ENCODE results near the gene DNAJC4. TPM values are rescaled to one million over a fixed set of nuclear protein-coding genes. Genes with fewer than 3 reads are reported as not detected.

Gene DNAJC4
- total RNA-seq, 1 experiment from 2014 or later: 19.5 TPM

DNA sequence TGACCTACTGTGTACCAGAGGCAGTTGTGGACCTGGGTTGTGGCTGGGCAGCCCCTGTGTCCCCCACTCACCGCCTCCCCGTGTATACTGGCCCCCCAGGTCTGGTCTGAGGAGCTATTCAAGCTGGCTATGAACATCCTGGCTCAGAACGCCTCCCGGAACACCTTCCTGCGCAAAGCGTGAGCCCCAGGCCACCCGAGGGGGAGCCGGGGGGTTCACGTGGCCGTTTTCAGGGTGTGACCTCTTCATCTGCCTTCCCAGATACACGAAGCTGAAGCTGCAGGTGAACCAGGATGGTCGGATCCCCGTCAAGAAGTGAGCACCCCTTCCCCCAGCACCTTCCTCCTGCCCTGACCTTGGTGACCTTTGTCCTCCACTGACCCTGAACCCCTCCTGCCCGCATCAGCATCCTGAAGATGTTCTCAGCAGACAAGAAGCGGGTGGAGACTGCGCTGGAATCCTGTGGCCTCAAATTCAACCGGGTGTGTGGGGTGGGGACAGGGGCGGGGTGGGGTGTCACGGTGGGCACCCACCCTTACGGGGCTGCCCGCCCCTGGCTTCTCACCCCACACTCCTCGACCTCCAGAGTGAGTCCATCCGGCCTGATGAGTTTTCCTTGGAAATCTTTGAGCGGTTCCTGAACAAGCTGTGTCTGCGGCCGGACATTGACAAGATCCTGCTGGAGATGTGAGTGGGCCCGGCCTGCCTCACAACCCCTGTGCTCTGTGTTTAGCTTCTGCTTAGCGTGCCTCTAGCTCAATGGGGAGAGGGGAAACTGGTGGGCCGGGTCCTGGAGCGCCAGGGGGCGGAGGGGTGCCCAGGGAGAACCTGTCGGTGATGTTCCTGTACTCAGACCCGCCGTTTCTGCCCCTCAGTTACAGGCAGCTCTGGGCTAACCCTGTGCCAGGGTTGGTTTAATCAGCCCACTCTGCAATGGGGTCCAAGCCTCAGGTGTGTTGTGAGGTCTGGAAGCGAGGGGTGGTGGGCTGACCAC is 25.1 kb downstream of the DNAJC4 start:
- intact Hi-C loops (cut with micrococcal nuclease): no loop called here
- ChIA-PET POLR2A (interaction anchor here (1.6 to 3.1 kb wide), 2 partner anchors 10 to 14 kb away, joined by 5 to 10 read pairs; no protein-coding TSS in a partner anchor), CTCF (interaction anchor here (1.8 to 2.5 kb wide), 2 partner anchors 45 to 48 kb away, joined by 7 read pairs; no protein-coding TSS in a partner anchor)
- H3K27me3 Mint-ChIP-seq (ENCODE audit: insufficient read depth, unreplicated experiment): no peaks in the 10 kb centered on the region
- H3K4me1 Mint-ChIP-seq (ENCODE audit: insufficient read depth, unreplicated experiment): peaks cover 6% of the 10 kb centered on the region
- BruUV-seq (replicated peaks): no TSS peak
- H3K4me3 Mint-ChIP-seq (ENCODE audit: unreplicated experiment): no peak overlapping the region
- H3K9me3 Mint-ChIP-seq (ENCODE audit: unreplicated experiment): no peaks in the 10 kb centered on the region
- H3K36me3 Mint-ChIP-seq (ENCODE audit: insufficient read depth, unreplicated experiment): peaks cover 24% of the 10 kb centered on the region
- TF ChIP-seq, protein P1, sequence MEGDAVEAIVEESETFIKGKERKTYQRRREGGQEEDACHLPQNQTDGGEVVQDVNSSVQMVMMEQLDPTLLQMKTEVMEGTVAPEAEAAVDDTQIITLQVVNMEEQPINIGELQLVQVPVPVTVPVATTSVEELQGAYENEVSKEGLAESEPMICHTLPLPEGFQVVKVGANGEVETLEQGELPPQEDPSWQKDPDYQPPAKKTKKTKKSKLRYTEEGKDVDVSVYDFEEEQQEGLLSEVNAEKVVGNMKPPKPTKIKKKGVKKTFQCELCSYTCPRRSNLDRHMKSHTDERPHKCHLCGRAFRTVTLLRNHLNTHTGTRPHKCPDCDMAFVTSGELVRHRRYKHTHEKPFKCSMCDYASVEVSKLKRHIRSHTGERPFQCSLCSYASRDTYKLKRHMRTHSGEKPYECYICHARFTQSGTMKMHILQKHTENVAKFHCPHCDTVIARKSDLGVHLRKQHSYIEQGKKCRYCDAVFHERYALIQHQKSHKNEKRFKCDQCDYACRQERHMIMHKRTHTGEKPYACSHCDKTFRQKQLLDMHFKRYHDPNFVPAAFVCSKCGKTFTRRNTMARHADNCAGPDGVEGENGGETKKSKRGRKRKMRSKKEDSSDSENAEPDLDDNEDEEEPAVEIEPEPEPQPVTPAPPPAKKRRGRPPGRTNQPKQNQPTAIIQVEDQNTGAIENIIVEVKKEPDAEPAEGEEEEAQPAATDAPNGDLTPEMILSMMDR (IDR thresholded peaks at IDR 0.05; ENCODE audit: unreplicated experiment): no peak
- no peak overlapping the region for H3K27ac Mint-ChIP-seq (ENCODE audit: low read depth, unreplicated experiment)
- DNase-seq (ENCODE audit: unreplicated experiment): no peak

DNA sequence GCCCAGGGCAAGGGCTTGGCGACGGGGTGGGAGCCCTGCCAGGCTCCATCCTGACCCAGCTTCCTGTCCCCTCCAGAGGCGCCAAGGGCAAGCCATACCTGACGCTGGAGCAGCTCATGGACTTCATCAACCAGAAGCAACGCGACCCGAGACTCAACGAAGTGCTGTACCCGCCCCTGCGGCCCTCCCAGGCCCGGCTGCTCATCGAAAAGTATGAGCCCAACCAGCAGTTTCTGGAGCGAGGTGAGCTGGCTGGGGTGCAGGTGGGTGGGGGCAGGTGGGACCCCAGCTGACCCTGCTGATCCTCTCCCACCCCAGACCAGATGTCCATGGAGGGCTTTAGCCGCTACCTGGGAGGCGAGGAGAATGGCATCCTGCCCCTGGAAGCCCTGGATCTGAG is 26.0 kb downstream of the DNAJC4 start:
- ChIA-PET CTCF (interaction anchor here (0.7 to 1.5 kb wide), 2 partner anchors 48 to 51 kb away, joined by 3 to 5 read pairs; no protein-coding TSS in a partner anchor), POLR2A (interaction anchor here (1.6 to 3.1 kb wide), 2 partner anchors 11 to 13 kb away, joined by 5 to 10 read pairs; no protein-coding TSS in a partner anchor)
- Mint-ChIP-seq H3K9me3 (ENCODE audit: unreplicated experiment) (no peaks in the 10 kb centered on the region), H3K4me3 (ENCODE audit: unreplicated experiment) (no peak overlapping the region), H3K27ac (ENCODE audit: low read depth, unreplicated experiment) (no peak overlapping the region), H3K27me3 (ENCODE audit: insufficient read depth, unreplicated experiment) (no peaks in the 10 kb centered on the region), H3K4me1 (ENCODE audit: insufficient read depth, unreplicated experiment) (peaks cover 6% of the 10 kb centered on the region), H3K36me3 (ENCODE audit: insufficient read depth, unreplicated experiment) (peaks cover 24% of the 10 kb centered on the region)
- DNase-seq (ENCODE audit: unreplicated experiment): no peak
- no TSS peak for BruUV-seq (replicated peaks)
- intact Hi-C loops (cut with micrococcal nuclease): no loop called here
- TF ChIP-seq, protein P1 (IDR thresholded peaks at IDR 0.05; ENCODE audit: unreplicated experiment): no peak

DNA sequence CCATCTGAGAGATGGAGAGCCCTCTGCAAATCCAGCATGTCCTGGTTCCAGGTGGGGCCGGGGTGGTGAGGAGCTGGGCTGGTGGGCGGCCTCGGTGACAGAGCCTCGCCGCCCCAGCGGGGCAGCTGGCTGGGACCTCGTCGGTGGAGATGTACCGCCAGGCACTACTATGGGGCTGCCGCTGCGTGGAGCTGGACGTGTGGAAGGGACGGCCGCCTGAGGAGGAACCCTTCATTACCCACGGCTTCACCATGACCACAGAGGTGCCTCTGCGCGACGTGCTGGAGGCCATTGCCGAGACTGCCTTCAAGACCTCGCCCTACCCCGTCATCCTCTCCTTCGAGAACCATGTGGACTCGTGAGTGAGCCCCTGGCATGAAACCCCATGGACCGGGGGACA is 28.0 kb downstream of the DNAJC4 start:
- H3K4me1 Mint-ChIP-seq (ENCODE audit: insufficient read depth, unreplicated experiment): peaks cover 6% of the 10 kb centered on the region
- H3K9me3 Mint-ChIP-seq (ENCODE audit: unreplicated experiment): no peaks in the 10 kb centered on the region
- POLR2A ChIA-PET: interaction anchor here (1.4 to 3.1 kb wide), 2 partner anchors 11 to 26 kb away, joined by 4 to 10 read pairs; partner anchors contain the start of gene BAD
- TF ChIP-seq, protein P1 (IDR thresholded peaks at IDR 0.05; ENCODE audit: unreplicated experiment): no peak
- no TSS peak for BruUV-seq (replicated peaks)
- intact Hi-C loops (cut with micrococcal nuclease): no loop called here
- no peak overlapping the region for H3K27ac Mint-ChIP-seq (ENCODE audit: low read depth, unreplicated experiment)
- peaks cover 36% of the 10 kb centered on the region for H3K36me3 Mint-ChIP-seq (ENCODE audit: insufficient read depth, unreplicated experiment)
- CTCF ChIA-PET: interaction anchor here (0.9 kb wide), 1 partner anchor 32 kb away, joined by 4 read pairs; no protein-coding TSS in a partner anchor
- no peaks in the 10 kb centered on the region for H3K27me3 Mint-ChIP-seq (ENCODE audit: insufficient read depth, unreplicated experiment)
- no peak for DNase-seq (ENCODE audit: unreplicated experiment)
- H3K4me3 Mint-ChIP-seq (ENCODE audit: unreplicated experiment): no peak overlapping the region

DNA sequence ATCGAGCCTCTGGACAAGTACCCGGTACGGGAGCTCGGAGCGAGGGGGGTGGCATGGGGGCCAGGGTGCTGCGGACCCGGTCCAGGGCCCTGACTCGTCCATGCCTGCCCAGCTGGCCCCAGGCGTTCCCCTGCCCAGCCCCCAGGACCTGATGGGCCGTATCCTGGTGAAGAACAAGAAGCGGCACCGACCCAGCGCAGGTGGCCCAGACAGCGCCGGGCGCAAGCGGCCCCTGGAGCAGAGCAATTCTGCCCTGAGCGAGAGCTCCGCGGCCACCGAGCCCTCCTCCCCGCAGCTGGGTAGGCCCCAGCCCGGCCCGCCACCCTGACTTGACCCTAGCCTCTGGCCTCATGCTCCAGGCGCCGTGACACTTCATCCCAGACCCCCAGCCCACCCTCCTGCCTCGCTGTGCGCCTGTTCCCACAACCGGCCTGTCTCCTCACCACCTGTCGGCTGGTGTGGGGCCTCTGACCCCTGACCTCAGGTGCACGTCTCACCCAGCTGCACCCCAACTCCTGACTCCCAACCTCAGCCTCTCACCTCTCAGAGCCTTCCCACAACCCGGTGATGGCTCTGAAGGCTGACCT is 28.7 kb downstream of the DNAJC4 start:
- Mint-ChIP-seq H3K27ac (ENCODE audit: low read depth, unreplicated experiment) (peak overlapping the region; percentile 3), H3K36me3 (ENCODE audit: insufficient read depth, unreplicated experiment) (peaks cover 38% of the 10 kb centered on the region), H3K4me3 (ENCODE audit: unreplicated experiment) (no peak overlapping the region), H3K27me3 (ENCODE audit: insufficient read depth, unreplicated experiment) (no peaks in the 10 kb centered on the region), H3K9me3 (ENCODE audit: unreplicated experiment) (no peaks in the 10 kb centered on the region), H3K4me1 (ENCODE audit: insufficient read depth, unreplicated experiment) (peaks cover 6% of the 10 kb centered on the region)
- TF ChIP-seq, protein P1 (IDR thresholded peaks at IDR 0.05; ENCODE audit: unreplicated experiment): no peak
- intact Hi-C loops (cut with micrococcal nuclease): no loop called here
- CTCF ChIA-PET: interaction anchor here (0.9 to 1.1 kb wide), 2 partner anchors 32 to 96 kb away, joined by 4 read pairs; no protein-coding TSS in a partner anchor
- POLR2A ChIA-PET: interaction anchor here (1.2 kb wide), 1 partner anchor 9 kb away, joined by 3 read pairs; no protein-coding TSS in a partner anchor
- BruUV-seq (replicated peaks): no TSS peak
- DNase-seq (ENCODE audit: unreplicated experiment): no peak
